H1 (cell line): ENCODE data around the gene TNRC6C.

Experiments
- CREB1 ChIP-seq: IDR thresholded peaks from 2 replicates; pipeline ENCODE4 v1.6.1; 2012; ENCODE audit warnings: inconsistent platforms
- CTCF ChIP-seq, 3 experiments: IDR thresholded peaks; 1 replicate in 2 of 3; 2 replicates in 1 of 3; pipeline versions ENCODE4 v1.5.1 to v1.6.1; 2011; ENCODE audit warnings: low read length in 3 of 3, mild to moderate bottlenecking in 3 of 3, inconsistent platforms in 2 of 3, low read depth in 1 of 3, moderate library complexity in 1 of 3; ENCODE audit not compliant: insufficient read depth in 1 of 3; ENCODE audit errors: control extremely low read depth in 1 of 3
- EZH2 ChIP-seq: fragments of 200-600 bp; sonication (generic); IDR thresholded peaks from 2 replicates; pipeline ENCODE4 v1.7.1; 2012; ENCODE audit warnings: low read depth, mild to moderate bottlenecking, moderate library complexity, low read length, inconsistent platforms; ENCODE audit not compliant: severe bottlenecking
- POLR2AphosphoS5 ChIP-seq: IDR thresholded peaks from 2 replicates; pipeline ENCODE4 v1.6.1; 2011; ENCODE audit warnings: low read depth, low read length
- RXRA ChIP-seq: IDR thresholded peaks from 2 replicates; pipeline ENCODE4 v1.6.1; 2011; ENCODE audit warnings: low read depth, mild to moderate bottlenecking, low read length, moderate library complexity; ENCODE audit not compliant: insufficient read depth
- SRF ChIP-seq: IDR thresholded peaks from 2 replicates; pipeline ENCODE4 v1.6.1; 2011; ENCODE audit warnings: mild to moderate bottlenecking, low read depth, low read length, moderate library complexity

DNA sequence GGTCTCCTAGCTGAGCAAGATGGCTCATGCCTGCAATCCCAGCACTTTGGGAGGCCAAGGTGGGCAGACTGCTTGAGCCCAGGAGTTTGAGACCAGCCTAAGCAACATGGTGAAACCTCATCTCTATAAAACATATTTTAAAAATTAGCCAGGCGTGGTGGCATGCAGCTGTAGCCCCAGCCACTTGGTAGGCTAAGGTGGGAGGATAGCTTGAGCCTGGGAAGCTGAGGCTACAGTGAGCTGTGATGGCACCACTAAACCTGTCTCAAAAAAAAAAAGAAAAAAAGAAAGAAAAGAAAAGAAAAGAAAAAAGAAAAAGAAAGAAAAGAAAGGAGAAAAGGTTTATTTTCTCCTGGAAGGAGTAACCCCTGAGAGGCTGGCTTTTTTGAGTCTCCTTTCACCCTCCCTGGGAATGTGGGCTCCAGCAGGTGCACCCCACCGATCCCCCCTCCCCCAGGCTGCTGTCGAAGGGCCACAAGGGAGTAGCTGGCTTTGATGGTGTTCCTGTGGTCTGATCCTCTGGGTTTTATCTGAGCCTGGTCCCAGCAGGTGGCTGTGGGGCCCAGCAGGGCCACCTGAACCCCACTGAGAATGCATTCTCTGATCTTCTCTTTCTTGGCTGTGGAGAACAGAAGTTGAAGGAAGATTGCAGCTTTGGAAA is 29.9 kb upstream of the TNRC6C start:
- TF ChIP-seq CREB1 (no peak), POLR2AphosphoS5 (no peak), RXRA (no peak), EZH2 (no peak), SRF (no peak), CTCF (IDR thresholded peaks at IDR 0.05; ENCODE audit: control extremely low read depth in 1 of 3, insufficient read depth in 1 of 3, low read depth in 1 of 3, low read length in 3 of 3) (no peak)
